OCI-LY3 (cell line): ENCODE results near the gene DOCK4.

Source experiments
- H2AFZ ChIP-seq: fragments of 200-600, 300-600 bp; shearing (Covaris generic); 2 replicates; pipeline ENCODE4 v1.6.0; 2014; ENCODE audit warnings: antibody characterized with exemption, low read depth, low read length
- H3K27ac ChIP-seq: fragments of 200-600, 300-600 bp; sonication (generic); 2 replicates; pipeline ENCODE4 v1.5.1; 2014; ENCODE audit warnings: mild to moderate bottlenecking, low read length, moderate library complexity, mixed read lengths
- H3K27me3 ChIP-seq: fragments of 200-600, 300-600 bp; sonication (generic); 2 replicates; pipeline ENCODE4 v1.6.1; 2014; ENCODE audit warnings: low read depth, low read length, mixed read lengths
- H3K36me3 ChIP-seq: fragments of 200-600, 300-600 bp; sonication (generic); replicated peaks from 2 replicates; pipeline ENCODE3; 2014; ENCODE audit warnings: low read depth, low read length, mixed read lengths
- H3K4me1 ChIP-seq: fragments of 300-600, 200-600 bp; sonication (generic); 2 replicates; pipeline ENCODE4 v1.6.1; 2014; ENCODE audit warnings: low read length, mixed read lengths
- H3K4me2 ChIP-seq: fragments of 200-600, 300-600 bp; sonication (generic); 2 replicates; pipeline ENCODE4 v1.6.1; 2014; ENCODE audit warnings: low read length, mixed read lengths
- H3K4me3 ChIP-seq: fragments of 300-600, 200-600 bp; sonication (generic); 2 replicates; pipeline ENCODE4 v1.5.1; 2014; ENCODE audit warnings: antibody characterized with exemption, mild to moderate bottlenecking, low read length, moderate library complexity
- H3K79me2 ChIP-seq: fragments of 300-600, 200-600 bp; shearing (Covaris generic); 2 replicates; pipeline ENCODE4 v1.6.1; 2014; ENCODE audit warnings: mild to moderate bottlenecking, low read length, mixed read lengths
- H3K9ac ChIP-seq: fragments of 300-600, 200-600 bp; shearing (Covaris generic); 2 replicates; pipeline ENCODE4 v1.6.0; 2014; ENCODE audit warnings: mild to moderate bottlenecking, low read length, moderate library complexity
- H3K9me3 ChIP-seq: fragments of 200-600, 300-600 bp; shearing (Covaris generic); 2 replicates; pipeline ENCODE4 v1.6.1; 2014; ENCODE audit warnings: low read length, mixed read lengths; ENCODE audit not compliant: insufficient read depth
- H4K20me1 ChIP-seq: fragments of 200-600, 300-600 bp; sonication (generic); 2 replicates; pipeline ENCODE4 v1.6.1; 2016; ENCODE audit warnings: low read length, mixed read lengths; ENCODE audit not compliant: insufficient read depth
- CTCF ChIP-seq: fragments of 200-600, 300-600 bp; sonication (generic); IDR thresholded peaks from 2 replicates; pipeline ENCODE4 v1.5.1; 2014; ENCODE audit warnings: antibody characterized with exemption, low read length, low read depth
- EZH2phosphoT487 ChIP-seq: fragments of 200-600 bp; shearing (Covaris generic); IDR thresholded peaks from 2 replicates; pipeline ENCODE4 v1.6.1; 2018; ENCODE audit warnings: antibody characterized with exemption, mixed run types, low read depth

The DOCK4 gene

GRCh38 chr7:111835066-111835465, 371.1 kb downstream of the DOCK4 start:
- Histone ChIP-seq H3K27me3 (no peaks in the 10 kb centered on the region), H3K36me3 (no peaks in the 10 kb centered on the region), H3K9me3 (no peaks in the 10 kb centered on the region), H3K4me3 (no peak overlapping the region), H3K79me2 (no peaks in the 10 kb centered on the region), H2AFZ (no peak overlapping the region), H4K20me1 (no peaks in the 10 kb centered on the region), H3K4me1 (no peaks in the 10 kb centered on the region), H3K27ac (no peak overlapping the region), H3K9ac (no peak overlapping the region), H3K4me2 (no peak overlapping the region)
- TF ChIP-seq EZH2phosphoT487: no peak
- no peak for TF ChIP-seq CTCF

- Histone ChIP-seq H3K9ac (no peak overlapping the region), H3K4me2 (no peak overlapping the region), H2AFZ (no peak overlapping the region), H3K4me3 (no peak overlapping the region), H3K9me3 (no peaks in the 10 kb centered on the region), H3K27me3 (no peaks in the 10 kb centered on the region), H4K20me1 (no peaks in the 10 kb centered on the region), H3K79me2 (no peaks in the 10 kb centered on the region), H3K27ac (no peak overlapping the region), H3K36me3 (no peaks in the 10 kb centered on the region), H3K4me1 (no peaks in the 10 kb centered on the region)
- no peak for TF ChIP-seq CTCF
- TF ChIP-seq EZH2phosphoT487: no peak
These were observed 371.8 kb downstream of the DOCK4 start for GRCh38 chr7:111834367-111834766.

GRCh38 chr7:111833466-111833865, 372.7 kb downstream of the DOCK4 start:
- no peaks in the 10 kb centered on the region for H4K20me1 ChIP-seq
- no peak overlapping the region for H3K9ac ChIP-seq
- H3K9me3 ChIP-seq: no peaks in the 10 kb centered on the region
- no peaks in the 10 kb centered on the region for H3K79me2 ChIP-seq
- H3K36me3 ChIP-seq: no peaks in the 10 kb centered on the region
- H2AFZ ChIP-seq: no peak overlapping the region
- H3K4me1 ChIP-seq: no peaks in the 10 kb centered on the region
- no peak overlapping the region for H3K4me3 ChIP-seq
- no peak overlapping the region for H3K27ac ChIP-seq
- no peaks in the 10 kb centered on the region for H3K27me3 ChIP-seq
- H3K4me2 ChIP-seq: no peak overlapping the region
- TF ChIP-seq CTCF: no peak

GRCh38 chr7:111832174-111832573, 374.0 kb downstream of the DOCK4 start:
- no peak overlapping the region for H3K4me3 ChIP-seq
- no peak overlapping the region for H3K27ac ChIP-seq
- no peaks in the 10 kb centered on the region for H3K9me3 ChIP-seq
- no peaks in the 10 kb centered on the region for H3K79me2 ChIP-seq
- no peak overlapping the region for H3K4me2 ChIP-seq
- H3K9ac ChIP-seq: no peak overlapping the region
- no peaks in the 10 kb centered on the region for H3K36me3 ChIP-seq
- no peaks in the 10 kb centered on the region for H3K27me3 ChIP-seq
- H4K20me1 ChIP-seq: no peaks in the 10 kb centered on the region
- no peak for TF ChIP-seq EZH2phosphoT487
- no peak for TF ChIP-seq CTCF
- H3K4me1 ChIP-seq: no peaks in the 10 kb centered on the region
- no peak overlapping the region for H2AFZ ChIP-seq
